PC-3 (cell line): Measurements from ENCODE around the gene NPIPB13.
"Not testable (repeated sequence)": the region's sequence is repeated elsewhere in the genome, so short reads cannot be mapped to it uniquely, and the experiment has no call there.

Experiments used
- CTCF ChIP-seq: fragments of 300-600 bp; sonication (generic); conservative IDR thresholded peaks from 2 replicates; pipeline ENCODE4 v1.5.1; 2017; ENCODE audit warnings: antibody characterized with exemption, low read depth, mild to moderate bottlenecking, low read length
- EZH2 ChIP-seq: fragments of 300-600 bp; sonication (generic); IDR thresholded peaks from one replicate; pipeline ENCODE4 v1.6.1; 2017; ENCODE audit warnings: antibody characterized with exemption, mild to moderate bottlenecking, low read length; ENCODE audit not compliant: unreplicated experiment
- EZH2phosphoT487 ChIP-seq: fragments of 300-600 bp; sonication (generic); IDR thresholded peaks from 2 replicates; pipeline ENCODE4 v1.6.1; 2018; ENCODE audit warnings: mild to moderate bottlenecking, antibody characterized with exemption, low read length, borderline replicate concordance

GRCh38 chr16:30248379-30248778 is at the start of gene NPIPB13:
- not testable (repeated sequence) for TF ChIP-seq CTCF, EZH2, EZH2phosphoT487
